Central memory CD4-positive, alpha-beta T cell (primary cell): Measurements from ENCODE around the gene PRDM11.

ENCODE experiments used
- DNase-seq: peaks from one replicate; pipeline ENCODE4 v3.0.0; 2022

PRDM11 gene

DNA sequence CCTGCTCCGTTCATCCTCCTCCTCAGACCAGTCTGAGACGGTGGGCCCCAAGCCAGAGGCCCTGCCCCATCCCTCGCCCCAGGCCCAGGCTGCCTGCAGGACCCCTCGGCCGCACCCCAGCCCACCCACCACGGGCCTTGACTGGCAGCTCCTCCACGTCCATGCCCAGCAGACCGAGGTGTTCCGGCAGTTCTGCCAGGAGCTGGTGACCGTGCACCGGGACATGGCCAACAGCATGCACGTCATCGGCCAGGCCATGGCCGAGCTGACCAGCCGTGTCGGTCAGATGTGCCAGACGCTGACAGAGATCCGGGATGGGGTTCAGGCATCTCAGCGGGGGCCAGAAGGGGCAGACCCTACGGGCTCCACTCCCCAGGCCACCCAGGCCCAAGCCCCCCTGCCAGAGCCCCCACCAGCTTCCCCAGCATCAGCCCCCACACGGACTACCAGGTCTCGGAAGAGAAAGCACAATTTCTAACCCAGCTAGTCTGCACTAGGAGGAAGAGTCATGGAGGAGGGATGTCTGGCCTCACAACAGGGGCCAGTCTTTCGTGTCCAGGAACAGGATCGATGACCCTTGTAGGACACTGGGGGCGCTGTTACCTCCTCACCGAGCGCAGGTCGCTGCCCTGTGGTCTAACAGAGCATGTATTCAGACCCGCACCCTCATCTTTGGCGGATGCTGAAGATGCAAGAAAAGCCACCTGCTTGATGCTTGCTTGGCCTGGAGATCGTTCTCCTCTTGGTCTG, 66.3 kb downstream of the PRDM11 start:
- no peak for DNase-seq

DNA sequence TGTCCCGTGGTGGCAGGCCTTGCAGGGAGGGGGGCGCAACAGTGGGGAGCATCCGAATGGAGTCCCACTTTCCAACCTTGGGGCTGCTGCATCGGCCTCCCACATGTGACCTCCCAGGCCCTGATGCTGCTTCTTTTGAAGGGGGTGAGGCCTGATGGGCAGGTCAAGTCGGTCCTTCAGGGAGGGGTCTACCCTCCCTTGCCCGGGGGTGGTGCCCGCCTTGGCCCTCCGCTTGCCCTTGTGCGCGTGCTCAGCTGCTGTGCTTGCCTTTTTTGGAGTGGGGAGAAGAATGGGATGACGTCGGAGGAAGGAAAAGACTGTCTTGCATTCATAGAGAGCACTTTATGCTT, 66.9 kb downstream of the PRDM11 start:
- DNase-seq: no peak

DNA sequence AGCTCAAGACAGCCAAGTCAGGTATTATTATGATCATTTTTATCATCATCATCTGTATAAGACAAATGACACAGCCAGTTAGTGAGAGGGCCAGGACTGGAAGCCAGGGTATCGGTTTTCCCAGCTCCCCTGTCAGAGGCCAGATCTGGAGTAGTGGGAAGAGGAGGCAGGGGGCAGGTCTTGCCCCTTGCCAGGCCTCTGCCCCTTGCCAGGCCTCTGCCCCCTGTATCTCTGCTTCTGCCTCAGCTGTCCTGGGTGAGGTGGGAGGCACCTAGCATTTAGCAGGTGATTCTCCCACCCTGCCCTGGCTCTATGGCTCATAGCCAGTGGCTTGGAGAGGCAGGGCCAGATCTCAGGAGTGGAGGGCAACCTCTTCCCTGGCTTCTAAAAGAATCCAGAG, 67.3 kb downstream of the PRDM11 start:
- DNase-seq: no peak

DNA sequence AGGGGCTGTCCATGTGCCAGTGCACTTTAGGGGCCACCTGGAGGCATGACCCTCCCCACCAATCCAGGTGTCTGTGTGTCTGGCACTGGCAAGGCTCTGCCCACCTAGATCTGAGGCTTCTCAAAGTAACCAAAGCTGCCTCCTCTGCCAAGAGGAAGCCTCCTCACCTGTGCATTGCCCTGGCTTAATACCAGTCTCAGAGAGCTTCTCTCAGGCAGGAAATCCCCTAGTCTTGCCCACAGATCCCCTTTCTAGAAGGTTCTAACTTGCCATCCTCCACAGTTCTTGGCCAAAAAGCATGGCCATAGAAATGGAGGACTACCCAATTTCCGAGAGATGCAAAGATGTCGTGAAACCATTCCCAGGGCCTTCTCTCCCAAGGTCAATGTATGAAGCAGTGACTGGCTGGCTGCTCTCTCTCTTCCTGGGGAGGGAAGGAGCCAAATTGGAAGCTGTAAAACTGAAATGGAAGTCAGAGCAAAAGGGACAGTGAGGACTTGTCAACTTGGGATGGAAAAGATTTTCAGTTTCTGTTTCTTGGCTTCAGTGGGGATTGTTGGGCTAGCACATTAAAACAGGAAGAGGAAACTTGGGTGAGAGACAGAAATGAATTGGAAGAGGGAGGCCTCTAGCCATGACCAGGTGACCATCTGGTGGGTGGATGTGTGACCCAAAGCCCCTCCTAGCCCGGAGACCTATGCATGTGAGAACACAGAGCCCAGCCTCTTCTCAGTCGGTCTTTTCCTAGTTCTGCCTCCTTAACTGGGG, 68.8 kb downstream of the PRDM11 start:
- no peak for DNase-seq

DNA sequence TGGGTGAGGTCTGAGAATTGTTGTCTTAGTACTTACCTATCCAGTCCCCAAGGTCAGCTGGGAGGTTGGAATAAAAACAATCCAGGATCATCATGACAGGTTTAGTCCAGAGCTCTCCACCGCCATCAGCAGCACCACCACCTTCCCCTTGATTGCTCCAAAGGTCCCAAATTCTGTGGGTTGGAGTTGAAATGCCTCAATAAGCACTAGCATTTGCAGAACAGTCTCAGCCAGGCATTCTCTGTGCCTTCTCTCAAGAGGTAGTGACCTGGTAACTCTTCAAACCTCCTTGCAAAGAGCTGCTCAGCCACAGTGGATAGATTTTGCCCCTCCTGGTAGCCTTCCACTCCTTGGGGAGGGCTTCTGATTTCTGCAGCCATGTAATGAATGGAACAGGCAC, 69.6 kb downstream of the PRDM11 start:
- DNase-seq: no peak

DNA sequence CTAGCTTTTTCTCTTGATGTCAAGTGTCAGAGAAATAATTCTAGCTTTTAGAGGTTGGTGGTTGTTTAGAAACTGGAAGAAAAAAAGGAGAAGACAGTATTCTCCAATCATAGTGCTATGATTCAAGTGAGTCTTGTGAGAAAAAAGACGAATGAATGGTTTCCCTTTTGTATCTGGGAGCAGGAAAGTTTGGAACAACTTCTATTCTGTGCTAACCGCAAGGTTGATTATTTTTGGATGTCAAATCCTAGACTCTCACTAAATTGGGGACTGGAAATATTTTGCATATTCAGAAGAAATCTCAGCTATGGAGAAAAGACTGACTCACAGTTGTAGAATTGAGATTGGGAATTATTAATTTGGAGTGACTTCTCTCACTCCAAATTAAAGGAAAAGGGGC, 70.5 kb downstream of the PRDM11 start:
- DNase-seq: no peak

DNA sequence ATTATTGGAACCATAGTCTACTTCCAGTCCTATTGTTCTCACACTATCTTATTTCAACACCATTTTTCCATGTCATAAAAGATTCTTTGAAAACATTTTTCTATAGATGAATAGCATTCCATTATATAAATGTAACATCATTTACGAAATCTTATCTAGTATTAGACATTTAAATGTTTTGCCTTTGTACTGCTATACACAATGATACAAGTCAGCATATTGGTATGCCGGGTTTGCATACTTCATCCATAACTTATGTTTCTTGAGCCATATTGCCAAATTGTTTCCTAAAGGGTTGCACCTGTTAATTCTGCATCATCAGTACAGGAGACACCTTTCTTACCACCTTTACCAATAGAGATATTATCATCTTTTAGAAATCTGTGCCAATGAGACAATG, 71.6 kb downstream of the PRDM11 start:
- DNase-seq: no peak

DNA sequence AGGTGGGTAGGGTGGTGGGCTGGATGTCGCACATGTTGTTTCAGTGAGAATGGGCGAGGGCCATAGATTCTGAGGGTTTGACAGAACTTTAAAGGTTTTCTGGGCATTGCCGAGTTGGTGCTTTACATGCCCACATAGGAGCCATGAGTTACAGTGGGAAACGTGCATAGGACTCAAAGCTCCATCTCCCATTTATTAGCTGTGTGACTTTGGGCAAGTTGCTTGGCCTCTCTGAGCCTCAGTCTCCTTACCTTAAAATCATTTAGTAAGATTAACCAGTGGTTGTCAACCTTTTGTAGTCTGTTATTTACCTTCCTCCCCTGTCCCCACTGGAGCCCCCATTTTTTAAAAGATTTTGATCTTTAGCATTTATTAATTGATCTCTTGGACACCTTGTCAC, 72.3 kb downstream of the PRDM11 start:
- DNase-seq: no peak

DNA sequence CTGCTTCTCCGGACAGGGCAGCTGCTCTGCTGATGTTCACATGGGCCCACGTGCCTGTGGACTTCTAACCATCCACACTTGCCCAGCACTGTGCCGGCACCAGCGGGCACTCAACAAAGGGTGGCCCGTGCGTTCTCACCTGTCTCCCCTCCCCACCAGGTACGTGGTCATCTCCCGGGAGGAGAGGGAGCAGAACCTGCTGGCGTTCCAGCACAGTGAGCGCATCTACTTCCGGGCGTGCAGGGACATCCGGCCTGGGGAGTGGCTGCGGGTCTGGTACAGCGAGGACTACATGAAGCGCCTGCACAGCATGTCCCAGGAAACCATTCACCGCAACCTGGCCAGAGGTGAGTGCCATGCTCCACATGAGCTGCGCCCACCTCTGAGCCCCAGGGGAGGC, 73.0 kb downstream of the PRDM11 start:
- DNase-seq: no peak

DNA sequence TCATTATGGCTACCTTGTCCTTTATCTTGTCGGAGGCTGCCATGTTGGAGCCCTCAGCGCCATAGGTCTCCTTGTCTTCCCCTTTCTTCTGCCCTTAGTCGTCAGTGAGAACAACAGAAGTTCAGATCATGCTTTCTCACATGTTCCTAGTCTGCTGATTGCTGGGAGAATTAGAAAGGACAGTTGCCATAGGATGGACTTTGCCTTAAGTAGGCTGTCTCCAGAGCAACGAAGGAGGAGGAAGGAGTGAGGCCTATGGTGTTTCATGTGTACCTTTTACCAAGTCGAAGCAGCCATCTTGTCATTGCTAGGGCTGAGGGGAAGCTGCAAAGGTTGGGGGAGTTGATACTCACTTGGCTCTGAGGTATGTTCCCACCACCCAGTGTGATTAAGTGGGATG, 77.1 kb downstream of the PRDM11 start:
- no peak for DNase-seq

DNA sequence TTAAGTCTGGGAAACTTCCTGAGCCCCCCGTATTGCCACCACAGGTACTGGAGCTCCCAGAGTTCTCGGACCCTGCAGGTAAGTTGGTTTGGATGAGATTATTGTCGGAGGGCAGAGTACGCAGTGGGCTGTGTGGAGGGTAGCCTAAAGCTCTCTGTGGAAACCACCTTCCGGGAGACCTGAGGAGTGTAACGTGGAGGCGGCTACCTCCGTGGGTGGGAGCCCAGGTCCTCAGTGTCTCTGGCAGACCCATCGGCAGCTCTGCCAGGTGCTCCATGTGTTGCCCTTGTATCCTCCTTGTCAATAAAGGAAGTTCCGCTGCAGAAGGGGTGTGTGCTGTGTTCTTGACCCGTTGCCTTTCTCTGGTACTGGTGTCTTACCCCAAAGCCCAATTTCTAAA, 78.3 kb downstream of the PRDM11 start:
- no peak for DNase-seq

DNA sequence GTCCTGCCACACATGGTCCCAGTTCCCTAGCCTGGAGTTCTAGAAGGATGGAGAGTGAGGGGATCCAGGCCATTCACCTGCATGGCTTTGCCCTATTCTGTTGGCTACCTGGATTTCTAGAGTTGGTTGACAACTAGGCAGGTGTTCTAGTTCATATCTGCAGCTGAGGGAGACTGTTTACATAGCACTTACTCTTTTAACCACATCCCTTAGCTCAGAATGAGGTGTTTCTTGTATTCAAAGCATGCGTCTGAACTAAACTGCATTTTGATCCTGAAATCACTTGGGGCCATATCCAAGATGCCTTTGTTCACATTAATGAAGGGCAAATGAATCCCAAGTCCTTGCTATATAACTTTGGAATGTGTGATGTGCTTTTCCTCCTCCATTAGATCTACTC, 78.8 kb downstream of the PRDM11 start:
- DNase-seq: no peak

DNA sequence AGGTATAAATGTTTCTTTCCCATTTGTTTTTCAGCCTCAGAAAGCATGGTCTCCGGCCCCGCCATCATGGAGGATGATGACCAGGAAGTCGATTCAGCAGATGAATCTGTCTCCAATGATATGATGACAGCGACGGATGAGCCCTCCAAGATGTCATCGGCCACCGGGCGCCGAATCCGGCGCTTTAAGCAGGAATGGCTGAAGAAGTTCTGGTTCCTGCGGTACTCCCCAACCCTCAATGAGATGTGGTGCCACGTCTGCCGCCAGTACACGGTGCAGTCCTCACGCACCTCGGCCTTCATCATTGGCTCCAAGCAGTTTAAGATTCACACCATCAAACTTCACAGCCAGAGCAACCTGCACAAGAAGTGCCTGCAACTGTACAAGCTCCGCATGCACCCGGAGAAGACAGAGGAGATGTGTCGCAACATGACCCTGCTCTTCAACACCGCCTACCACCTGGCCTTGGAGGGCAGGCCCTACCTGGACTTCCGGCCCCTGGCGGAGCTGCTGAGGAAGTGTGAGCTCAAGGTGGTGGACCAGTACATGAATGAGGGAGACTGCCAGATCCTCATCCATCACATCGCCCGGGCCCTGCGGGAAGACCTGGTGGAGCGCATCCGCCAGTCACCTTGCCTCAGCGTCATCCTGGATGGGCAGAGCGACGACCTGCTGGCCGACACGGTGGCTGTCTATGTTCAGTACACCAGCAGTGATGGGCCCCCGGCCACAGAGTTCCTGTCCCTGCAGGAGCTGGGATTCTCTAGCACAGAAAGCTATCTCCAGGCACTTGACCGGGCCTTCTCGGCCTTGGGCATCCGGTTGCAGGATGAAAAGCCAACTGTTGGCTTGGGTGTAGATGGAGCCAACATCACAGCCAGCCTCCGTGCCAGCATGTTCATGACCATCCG, 79.8 kb downstream of the PRDM11 start:
- no peak for DNase-seq

DNA sequence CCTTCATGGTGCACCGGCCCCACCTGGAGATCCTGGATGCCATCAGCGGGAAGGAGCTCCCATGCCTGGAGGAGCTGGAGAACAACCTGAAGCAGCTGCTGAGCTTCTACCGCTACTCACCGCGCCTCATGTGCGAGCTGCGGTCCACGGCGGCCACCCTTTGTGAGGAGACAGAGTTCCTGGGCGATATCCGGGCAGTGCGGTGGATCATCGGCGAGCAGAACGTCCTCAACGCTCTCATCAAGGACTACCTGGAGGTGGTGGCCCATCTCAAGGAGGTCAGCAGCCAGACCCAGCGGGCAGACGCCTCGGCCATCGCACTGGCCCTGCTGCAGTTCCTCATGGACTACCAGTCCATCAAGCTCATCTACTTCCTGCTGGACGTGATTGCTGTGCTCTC, 80.5 kb downstream of the PRDM11 start:
- no peak for DNase-seq

DNA sequence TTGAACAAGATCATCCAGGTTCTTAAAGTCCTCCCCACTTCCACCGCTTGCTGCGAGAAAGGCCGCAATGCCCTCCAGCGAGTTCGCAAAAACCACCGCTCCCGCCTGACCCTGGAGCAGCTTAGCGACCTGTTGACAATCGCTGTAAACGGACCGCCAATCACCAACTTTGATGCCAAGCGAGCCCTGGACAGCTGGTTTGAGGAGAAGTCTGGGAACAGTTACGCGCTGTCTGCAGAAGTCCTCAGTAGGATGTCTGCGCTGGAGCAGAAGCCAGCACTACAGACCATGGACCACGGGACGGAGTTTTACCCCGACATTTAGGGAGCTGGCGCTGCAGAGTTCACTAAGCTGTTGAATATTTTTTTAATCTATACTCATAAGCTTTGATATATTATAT, 81.4 kb downstream of the PRDM11 start:
- no peak for DNase-seq

DNA sequence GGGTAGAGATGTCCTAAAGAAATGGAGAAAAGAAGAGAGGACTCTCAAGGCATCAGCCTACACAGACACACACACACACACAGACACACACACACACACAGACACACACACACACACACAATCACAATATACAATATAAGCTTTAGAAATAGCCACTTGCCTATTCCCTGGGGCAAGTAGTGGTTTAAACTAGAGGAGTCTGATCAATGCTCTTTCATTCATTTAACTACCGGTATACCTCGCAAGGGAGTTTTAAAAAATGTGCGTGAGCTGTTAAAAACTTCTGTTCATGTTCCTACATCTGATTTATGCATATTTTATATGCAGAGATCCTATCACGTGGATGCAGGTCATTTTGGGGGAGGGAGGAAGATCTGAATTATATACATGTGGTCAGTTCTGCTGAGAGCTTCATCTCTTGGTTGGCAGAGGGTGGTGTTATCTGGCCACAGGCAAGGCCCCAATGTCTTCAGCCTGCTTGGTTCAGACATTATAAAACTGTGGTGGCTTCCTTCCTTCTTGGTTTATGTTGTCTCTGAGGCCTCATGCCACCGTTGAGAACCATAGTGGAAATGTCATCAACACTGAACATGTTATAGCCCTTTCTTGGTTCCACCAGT, 83.1 kb downstream of the PRDM11 start:
- no peak for DNase-seq

DNA sequence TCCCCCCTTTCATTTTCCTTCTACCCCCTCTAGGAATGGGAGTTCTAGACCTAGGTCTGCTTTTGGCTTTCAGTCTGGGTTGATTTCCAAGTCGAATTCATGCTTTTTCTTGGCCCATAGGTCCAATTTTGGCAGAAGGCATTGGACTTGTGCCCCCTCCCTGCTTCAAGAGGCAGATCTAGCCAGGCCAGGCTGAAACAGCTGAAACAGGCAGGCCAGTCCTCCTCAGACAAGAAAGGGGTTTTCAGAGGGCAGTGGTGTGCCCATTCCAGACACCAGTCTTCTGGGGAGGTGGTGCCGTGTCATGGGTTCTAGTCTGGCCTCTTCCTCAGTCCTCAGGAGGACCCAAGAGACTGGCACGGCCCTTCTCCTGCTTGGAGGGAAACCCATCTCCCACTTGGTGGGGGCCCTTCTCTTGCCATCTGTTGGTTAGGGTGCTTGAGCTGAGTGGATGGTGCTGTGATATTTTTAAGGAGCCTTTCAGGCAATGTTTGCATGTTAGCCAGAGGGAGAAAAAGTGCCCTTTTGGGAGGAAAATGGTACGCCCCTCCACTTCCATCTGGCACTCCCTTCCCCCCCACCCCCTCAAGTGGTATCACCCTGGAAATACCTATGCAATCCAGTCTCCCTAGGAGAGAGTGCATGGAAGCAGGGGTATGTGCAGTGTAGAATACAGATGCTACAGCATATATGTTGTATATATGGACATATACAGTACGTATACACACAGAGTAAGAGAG, 86.1 kb downstream of the PRDM11 start:
- DNase-seq: no peak

DNA sequence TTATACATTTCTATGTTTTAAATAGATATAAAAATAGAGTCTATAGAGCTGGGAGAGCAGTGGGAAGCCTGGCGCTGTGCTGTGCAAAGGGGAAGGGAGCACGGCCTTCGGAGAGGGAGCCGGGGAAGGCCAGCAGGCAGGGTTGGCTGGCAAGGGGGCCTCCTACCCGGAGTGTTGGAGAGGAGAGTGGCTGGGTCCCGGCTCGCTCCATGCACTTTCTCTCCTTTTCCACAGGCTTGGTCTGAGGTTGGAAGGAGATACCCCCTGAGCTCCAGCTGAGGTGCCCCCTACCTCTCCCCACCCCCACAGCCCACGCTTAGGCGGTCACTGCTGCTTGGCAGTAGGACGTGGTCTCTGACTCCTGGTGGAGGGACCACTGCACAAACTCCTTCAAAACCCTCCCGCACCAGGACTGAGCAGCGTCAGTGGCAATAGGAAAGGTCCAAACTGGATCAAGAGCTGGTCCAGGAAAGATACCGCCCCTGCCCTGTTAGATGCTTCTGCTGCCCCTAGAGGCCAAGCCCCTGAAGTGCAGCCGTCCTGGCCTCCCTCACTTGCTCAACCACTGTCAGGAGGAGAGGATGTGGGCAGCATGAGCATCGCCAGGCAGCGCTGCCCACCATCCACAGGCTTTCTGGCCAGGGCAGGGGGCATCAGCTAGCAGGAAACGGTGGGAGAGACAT, 86.8 kb downstream of the PRDM11 start:
- DNase-seq: peak; percentile 18

DNA sequence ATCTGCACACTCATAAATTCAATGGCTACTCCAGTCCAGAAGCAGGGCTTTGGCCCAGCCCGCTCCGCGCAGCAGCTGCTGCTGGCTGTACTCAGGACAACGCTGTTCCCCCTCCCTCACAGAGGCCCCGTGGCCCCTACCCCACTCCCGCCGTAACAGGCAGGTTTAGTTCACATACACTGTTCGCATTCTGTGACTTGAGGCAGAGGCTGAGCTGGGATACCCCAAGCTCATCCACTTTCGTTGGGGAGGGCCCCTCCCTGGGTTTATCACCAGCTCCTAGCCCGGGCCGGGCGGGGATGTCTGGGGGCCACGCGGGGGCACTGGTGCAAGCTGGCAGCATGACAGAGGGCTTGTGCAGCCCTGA, 87.3 kb downstream of the PRDM11 start:
- no peak for DNase-seq

DNA sequence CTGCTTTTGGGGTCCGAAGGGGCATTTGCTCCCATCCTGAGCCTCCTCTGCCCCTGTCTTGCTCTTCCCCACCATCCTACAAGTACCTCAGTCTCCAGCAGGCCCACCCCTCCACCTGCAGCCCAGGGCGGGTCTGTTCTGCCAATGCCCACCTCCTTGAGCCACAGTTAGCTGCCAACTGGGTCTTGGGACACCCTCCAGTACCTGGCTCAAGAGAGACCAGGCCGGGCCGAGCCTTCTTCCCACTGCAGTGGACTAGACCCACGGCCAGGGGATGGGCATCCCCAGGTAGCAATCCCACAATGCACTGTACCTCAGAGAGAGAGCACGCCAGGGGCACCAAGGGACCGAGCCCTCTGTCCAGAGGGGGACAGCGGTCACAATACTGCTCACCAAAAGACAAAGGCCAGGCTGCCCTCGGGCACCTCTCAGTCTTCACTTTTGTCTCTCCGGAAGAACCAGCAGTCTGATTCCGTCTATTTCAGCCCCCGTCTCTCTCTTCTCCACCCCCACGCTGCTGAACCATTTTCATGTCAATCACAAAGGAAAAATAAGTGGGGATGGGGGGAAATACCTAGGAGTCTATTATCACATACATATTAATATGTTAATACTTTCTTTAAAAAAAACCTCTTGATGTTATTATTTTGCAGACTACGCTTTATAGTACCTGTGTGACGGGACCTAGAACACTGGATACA, 88.0 kb downstream of the PRDM11 start:
- DNase-seq: no peak

DNA sequence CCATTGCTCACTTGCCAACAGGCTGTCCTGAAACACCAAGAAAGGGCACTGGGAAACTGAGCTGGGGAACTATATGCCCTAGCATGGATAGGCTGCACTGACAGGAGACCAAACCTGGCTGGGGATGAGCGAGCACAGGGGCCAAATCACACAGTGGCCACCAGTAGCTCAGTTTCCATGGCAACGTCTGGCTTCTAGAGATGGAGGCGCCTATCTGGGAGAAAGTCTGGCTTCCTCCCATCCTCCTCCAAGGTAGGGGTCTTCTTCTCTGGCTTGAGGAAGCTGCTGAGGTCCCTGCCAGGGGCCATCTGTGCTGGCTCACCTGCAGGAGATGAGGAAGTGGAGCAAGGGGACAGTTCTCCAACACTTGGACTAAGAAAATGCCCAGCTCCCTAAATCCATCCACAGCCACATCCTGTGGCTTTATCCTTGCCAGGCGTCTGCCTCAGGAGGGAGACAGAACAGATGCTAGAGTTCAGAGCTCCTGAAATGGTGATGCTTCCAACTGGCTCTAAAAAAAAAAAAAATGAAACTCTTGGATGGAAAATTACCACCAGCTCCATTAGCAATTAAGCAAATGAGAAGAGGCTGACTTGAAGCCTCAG, 91.4 kb downstream of the PRDM11 start:
- DNase-seq: no peak
